GM21515 (cell line): ENCODE results near the gene CLASP2.
"Not testable (repeated sequence)": the region's sequence is repeated elsewhere in the genome, so short reads cannot be mapped to it uniquely, and the experiment has no call there.

Experiments
- ATAC-seq: cut with Tn5 transposase; IDR thresholded peaks from one replicate; pipeline ENCODE4 v1.9.1; 2021; ENCODE audit not compliant: unreplicated experiment

The CLASP2 gene

DNA sequence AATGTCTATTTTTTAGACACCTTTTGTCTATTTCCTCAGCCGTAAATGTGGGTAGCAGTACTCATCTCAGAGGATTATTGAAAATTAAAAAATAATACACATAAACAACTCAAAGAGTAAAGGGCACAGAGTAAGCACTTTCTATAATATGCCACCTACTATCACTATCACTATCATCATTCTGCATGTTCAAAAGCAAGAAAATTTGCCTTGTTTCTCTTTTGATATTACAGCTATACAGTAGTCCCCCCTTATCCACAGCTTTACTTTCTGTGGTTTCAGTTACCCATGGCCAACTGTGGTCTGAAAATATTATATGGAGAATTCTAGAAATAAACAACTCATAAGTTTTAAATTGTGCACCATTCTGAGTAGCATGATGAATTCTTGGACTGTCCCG, 27.7 kb downstream of the CLASP2 start:
- no peak for ATAC-seq

- ATAC-seq: no peak
Measured at GRCh38 chr3:33687406-33688010, 30.5 kb downstream of the CLASP2 start.

DNA sequence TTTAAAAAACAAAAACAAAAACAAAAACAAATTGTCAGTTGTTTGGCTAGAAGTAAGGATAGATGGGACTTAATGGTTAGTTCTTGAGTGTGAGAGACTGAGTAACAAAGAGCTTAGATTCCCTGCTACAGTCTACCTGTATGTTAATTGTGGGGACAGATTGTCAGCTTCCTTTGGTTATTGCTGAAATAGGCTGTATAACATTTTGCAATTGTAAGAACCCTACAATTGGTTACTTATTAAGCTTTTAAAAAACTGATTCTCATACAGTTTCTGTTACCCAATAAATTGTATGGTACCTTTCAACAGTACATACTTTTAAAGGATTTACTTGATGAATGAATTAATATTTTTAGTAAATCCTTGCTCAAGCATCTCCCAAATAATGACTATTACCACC, 35.3 kb downstream of the CLASP2 start:
- ATAC-seq: no peak

DNA sequence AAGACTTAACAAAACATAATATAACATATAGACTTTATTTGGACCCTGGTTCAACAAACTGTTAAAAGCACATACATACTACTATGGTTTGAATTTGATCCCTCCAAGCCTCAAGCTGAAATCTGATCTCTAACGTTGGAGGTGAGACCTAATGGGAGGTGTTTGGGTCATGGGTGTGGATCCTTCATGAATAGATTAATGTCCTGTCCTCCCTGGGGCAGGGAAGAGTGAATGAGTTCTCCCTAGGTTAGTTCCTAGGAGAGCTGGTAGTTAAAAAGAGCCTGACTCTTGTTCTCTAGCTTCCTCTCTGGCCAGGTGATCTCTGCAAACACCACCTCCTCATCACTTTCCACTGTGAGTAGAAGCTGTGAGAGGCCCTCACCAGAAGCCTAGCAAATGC, 36.4 kb downstream of the CLASP2 start:
- ATAC-seq: no peak

- no peak for ATAC-seq
Measured at GRCh38 chr3:33678073-33678472, 40.0 kb downstream of the CLASP2 start.

DNA sequence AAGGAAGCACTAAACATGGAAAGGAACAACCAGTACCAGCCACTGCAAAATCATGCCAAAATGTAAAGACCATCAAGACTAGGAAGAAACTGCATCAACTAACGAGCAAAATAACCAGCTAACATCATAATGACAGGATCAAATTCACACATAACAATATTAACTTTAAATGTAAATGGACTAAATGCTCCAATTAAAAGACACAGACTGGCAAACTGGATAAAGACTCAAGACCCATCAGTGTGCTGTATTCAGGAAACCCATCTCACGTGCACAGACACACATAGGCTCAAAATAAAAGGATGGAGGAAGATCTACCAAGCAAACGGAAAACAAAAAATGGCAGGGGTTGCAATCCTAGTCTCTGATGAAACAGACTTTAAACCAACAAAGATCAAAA, 44.6 kb downstream of the CLASP2 start:
- not testable (repeated sequence) for ATAC-seq

DNA sequence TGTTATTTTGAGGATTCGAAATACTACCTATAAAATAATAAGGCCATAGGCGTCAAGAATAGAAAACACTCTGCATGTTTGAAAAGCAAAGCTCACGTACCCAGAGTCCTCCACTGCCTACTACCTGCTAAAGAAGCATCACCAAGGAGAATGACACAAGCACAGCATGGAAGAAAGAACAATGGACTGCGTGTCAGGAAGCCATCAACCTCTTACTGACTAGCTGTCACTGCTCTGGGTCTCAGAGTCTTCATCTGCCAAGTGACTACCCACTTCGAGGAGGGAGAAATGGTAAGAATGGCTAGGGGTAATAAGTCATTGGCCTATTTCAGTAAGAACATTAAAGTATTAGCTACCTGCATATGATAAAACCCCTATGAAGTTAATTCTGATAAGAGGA, 49.4 kb downstream of the CLASP2 start:
- ATAC-seq: no peak

DNA sequence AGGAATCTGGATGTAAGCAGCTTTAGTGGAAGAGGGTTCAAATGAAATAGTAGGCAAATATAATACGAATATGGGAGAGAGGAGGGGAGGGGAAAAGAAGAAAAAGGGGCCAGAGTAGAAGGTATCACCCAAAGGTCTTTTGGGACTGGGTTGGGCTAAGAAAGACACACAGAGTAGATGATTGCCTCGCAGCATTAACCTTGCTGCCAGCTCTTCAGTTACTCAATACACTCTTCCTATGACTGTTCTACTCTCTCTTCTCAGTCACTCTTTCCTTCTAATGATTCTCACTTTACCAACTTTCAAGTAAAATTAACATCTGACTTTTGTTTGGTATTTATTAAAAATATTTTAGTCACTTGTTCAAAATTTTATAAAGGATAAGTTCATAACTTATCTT, 52.8 kb downstream of the CLASP2 start:
- ATAC-seq: no peak

- no peak for ATAC-seq
Measured at GRCh38 chr3:33664195-33664594, 53.9 kb downstream of the CLASP2 start.

DNA sequence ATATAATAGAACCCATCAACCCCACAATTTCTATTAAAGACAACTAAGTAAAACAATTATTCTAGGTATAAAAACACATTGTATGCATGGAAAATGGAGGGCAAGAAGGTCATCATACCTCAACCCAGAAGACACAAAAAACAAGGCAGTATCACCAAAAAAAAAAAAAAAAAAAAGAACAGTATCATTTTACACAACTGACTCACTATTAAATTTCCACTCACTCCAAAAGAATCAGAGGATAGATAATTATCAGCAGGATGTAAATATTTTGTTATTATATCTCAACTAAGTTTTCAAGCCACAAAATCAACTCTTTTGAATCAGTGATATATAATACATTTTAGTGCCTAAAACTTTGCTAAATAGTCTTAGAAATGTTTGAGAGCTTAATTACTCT, 55.0 kb downstream of the CLASP2 start:
- no peak for ATAC-seq

- ATAC-seq: no peak
Measured at GRCh38 chr3:33659856-33660434, 58.1 kb downstream of the CLASP2 start.

DNA sequence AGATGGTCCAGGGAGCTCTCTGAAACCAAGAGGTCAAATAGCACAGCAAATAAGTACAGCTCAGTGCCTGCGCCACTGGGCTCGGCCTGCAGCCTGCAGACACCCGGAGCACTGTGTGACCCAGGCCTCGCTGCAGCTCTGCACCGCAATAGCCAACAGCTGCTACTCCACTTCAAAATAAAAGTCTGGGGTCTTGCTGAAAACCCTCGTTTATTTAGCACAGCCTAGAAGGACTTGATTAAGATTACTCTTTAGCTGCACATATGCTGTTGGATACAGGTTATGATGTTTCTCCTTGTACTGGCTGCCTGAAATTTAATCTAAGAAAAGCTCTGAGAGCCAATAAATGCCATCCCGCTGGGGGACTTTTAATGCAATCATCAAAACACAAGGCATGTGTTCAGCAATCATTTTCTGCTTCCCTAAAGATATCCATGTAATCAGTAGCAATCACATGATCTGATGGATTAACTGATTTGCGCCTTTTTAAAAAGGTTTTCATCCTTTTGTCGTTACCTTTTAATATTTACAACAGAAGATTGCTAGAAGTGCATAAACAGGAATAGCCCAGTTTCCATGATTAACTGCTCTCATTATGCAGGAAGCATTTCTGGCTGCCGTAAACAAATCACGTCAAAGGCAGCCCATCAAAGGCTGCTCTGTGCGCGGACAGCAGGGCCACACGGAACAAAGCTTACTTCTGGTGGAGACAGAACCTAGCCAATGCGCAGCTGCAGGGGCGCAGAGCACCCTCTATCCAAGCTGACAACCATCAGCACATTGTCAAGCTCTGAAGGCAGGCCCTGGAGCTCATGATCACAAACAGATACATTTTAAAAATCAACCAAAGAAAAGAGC, 58.8 kb downstream of the CLASP2 start:
- ATAC-seq: peak; percentile 84

- peak; percentile 10 for ATAC-seq
Measured at GRCh38 chr3:33658621-33658990, 59.4 kb downstream of the CLASP2 start.

DNA sequence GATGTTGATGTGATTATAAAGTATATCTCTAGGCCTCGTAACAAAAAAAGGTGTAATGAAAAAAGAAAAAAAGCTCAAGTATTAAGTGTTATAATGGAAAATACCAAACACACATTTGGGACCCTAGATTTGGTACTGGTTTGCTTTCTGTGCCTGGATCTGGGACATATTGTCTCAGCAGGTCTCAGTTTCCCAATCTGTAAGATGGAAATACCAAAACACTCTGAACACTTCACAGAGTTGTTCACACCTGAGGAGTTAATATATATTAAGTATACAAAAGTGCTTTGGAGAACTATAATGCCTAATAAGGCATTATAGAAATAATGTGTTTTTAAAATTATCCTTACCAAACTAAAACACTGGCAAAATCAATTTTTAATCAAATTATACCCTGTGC, 60.0 kb downstream of the CLASP2 start:
- ATAC-seq: no peak

DNA sequence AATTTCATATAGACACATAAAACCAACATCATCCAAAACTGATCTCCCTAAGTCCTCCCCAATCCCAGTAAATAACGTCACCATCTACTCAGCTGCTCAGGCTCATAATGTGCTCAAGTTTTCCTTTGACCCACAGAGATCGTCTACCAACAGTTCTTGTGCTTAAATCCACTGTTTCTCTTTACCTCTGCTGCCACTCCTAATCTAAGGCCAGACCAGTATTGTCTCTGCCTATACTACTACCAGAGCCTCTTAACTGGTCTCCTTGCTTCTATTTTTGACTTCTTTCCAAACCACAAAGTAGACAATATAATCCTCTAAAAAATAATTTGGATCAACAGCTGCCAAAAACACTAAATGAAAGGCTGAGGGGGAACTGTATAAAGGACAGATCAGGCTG, 65.3 kb downstream of the CLASP2 start:
- ATAC-seq: no peak

GRCh38 chr3:33651101-33651500, 67.0 kb downstream of the CLASP2 start:
- not testable (repeated sequence) for ATAC-seq

DNA sequence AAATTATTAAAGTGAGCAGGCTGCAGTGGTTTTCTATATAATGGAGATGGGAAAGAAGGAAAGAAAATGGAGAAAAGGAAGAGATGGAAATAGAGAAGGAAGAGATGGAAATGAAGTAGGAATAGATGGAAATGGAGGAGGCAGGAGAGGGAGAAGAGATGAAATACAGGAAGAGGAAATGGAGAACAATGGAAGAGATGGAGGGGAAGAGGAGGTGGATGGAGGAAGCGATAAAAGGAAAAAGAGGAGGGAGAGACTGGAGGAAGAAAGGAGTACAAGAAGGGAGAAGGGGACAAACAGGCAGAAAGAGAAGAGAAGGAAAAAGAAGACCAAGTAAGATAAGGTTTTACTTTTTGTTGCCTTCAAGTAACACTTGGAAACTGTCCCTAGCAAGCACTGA, 67.6 kb downstream of the CLASP2 start:
- ATAC-seq: no peak

DNA sequence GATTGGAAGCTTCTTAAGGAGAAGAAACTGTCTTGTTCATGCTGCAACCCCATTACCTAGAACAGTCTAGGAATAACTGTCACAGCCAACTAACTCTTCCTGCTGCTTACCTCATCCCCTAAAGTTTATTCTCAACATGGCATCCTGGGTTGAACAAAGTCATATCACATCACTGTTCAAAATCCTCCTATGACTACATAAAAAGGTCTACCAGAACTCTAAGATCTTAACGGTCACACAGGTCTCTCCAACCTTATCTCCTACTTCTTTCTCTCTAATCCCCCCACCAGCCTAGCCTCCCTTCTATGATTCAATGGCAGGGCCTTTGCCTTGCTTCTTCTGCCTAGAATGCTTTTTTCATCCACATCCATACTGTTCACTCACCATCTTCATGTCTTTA, 69.3 kb downstream of the CLASP2 start:
- no peak for ATAC-seq

DNA sequence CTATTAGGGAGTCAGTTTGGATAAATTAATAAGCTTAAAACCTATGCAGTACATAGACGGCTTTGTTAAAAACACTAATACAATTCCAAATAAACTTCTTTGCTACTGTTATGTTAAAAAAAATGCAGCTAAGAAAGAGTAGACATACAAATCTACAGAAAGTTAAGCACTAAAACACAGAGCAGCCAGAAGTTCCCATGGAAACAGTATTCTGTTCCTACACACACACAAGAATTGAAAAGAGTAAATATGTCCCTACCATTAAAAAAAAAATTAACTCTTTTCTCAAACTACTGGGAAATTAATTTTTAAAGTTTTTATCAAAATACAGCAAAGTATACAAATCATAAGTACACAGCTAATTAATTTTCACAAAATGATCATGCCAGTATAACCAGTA, 71.6 kb downstream of the CLASP2 start:
- no peak for ATAC-seq

GRCh38 chr3:33645060-33645647, 72.9 kb downstream of the CLASP2 start:
- ATAC-seq: no peak

DNA sequence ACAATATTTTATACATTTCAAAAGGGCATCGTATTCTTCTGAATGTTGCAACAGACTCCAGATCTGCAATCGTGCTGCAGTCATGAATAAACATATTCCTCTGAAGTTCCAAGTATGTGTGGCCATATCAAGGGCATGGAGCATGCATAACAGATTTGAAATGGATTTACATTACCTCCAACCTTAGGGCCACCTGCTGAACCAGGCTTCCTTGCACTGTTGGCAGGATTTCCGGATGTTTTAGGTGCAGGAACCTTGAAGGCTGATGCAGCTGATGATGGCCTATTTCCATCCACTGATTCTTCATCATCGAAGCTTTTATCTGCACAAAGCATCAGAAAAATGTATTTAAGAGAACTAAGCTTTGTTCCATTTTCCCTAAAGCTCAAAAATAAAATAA, 73.5 kb downstream of the CLASP2 start:
- ATAC-seq: no peak

- ATAC-seq: no peak
Measured at GRCh38 chr3:33642806-33643205, 75.2 kb downstream of the CLASP2 start.
